Measurements from ENCODE around the gene EYS.

DNA sequence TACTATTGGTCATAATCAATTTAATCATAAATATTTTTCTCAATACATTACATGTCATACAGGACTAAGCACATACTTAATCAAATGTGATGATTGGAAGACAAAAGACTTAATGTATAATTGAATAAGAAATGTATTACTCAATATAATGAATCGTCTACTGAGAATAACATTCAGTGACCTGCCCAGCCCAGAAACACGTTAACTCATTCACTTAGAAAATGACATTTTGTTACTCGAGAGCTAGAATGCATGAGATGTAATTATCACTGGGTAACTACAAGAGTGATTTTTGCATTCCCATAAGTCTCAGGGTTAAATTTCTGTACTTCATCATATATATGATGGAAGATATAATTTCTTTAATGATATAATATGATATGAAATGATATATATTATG is 444.8 kb downstream of the EYS start:
- TF ChIP-seq, protein P1, sequence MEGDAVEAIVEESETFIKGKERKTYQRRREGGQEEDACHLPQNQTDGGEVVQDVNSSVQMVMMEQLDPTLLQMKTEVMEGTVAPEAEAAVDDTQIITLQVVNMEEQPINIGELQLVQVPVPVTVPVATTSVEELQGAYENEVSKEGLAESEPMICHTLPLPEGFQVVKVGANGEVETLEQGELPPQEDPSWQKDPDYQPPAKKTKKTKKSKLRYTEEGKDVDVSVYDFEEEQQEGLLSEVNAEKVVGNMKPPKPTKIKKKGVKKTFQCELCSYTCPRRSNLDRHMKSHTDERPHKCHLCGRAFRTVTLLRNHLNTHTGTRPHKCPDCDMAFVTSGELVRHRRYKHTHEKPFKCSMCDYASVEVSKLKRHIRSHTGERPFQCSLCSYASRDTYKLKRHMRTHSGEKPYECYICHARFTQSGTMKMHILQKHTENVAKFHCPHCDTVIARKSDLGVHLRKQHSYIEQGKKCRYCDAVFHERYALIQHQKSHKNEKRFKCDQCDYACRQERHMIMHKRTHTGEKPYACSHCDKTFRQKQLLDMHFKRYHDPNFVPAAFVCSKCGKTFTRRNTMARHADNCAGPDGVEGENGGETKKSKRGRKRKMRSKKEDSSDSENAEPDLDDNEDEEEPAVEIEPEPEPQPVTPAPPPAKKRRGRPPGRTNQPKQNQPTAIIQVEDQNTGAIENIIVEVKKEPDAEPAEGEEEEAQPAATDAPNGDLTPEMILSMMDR (IDR thresholded peaks at IDR 0.05): no peak
- TF ChIP-seq POLR2A (IDR thresholded peaks at IDR 0.05): no peak

All from breast epithelium (tissue), 3 donors.